Immature natural killer cell (primary cell): ENCODE results near the gene CFAP119. TPM values are rescaled to one million over a fixed set of nuclear protein-coding genes. Genes with fewer than 3 reads are reported as not detected.

ENCODE experiments used
- DNase-seq, 3 donors: peaks; one replicate each; pipeline ENCODE4 v3.0.0; 2022; ENCODE audit warnings: mixed read lengths in 1 of 3
- H3K27ac Mint-ChIP-seq, 6 donors: one replicate each; pipeline ENCODE4 v1.8.0; 2020; ENCODE audit warnings: mixed read lengths in 6 of 6, mild to moderate bottlenecking in 5 of 6, inconsistent platforms in 4 of 6, moderate library complexity in 3 of 6
- H3K27me3 Mint-ChIP-seq, 3 donors: one replicate each; pipeline ENCODE4 v1.8.0; 2020 to 2021; ENCODE audit warnings: low read depth in 3 of 3, mild to moderate bottlenecking in 3 of 3, mixed read lengths in 3 of 3, moderate library complexity in 3 of 3, inconsistent platforms in 1 of 3
- H3K36me3 Mint-ChIP-seq, 3 donors: one replicate each; pipeline ENCODE4 v1.8.0; 2020; ENCODE audit warnings: mixed read lengths in 3 of 3, inconsistent platforms in 2 of 3, mild to moderate bottlenecking in 2 of 3
- H3K4me1 Mint-ChIP-seq, 2 donors: one replicate each; pipeline ENCODE4 v1.8.0; 2020; ENCODE audit warnings: inconsistent platforms in 2 of 2, mild to moderate bottlenecking in 2 of 2, mixed read lengths in 2 of 2, moderate library complexity in 1 of 2
- H3K4me3 Mint-ChIP-seq, 5 donors: one replicate each; pipeline ENCODE4 v1.8.0; 2020; ENCODE audit warnings: mild to moderate bottlenecking in 5 of 5, mixed read lengths in 5 of 5, inconsistent platforms in 3 of 5, moderate library complexity in 3 of 5
- H3K9me3 Mint-ChIP-seq, 6 donors: one replicate each; pipeline ENCODE4 v1.8.0; 2020; ENCODE audit warnings: mild to moderate bottlenecking in 6 of 6, mixed read lengths in 6 of 6, inconsistent platforms in 4 of 6, moderate library complexity in 3 of 6
- polyA plus RNA-seq, 3 donors: library from polyadenylated mRNA; unstranded; fragments of 300-500 nt; fragmentation: Illumina TruSeq; gene quantifications; one replicate each; pipeline ENCODE4 v1.2.3, GENCODE V29; 2021

Gene CFAP119
- polyA plus RNA-seq, 3 donors from 2014 or later, result 0.76 to 1.0 TPM; not detected in 1

GRCh38 chr16:30764086-30764485, 2.2 kb upstream of the CFAP119 start:
- Mint-ChIP-seq H3K27ac (peak overlapping the region in 4 of 6 donors; percentile 8 to 91 (median 85)), H3K27me3 (peaks cover 5 to 17% (median 7%) of the 10 kb centered on the region in 3 donors), H3K4me1 (peaks cover 65 to 74% of the 10 kb centered on the region in 2 donors), H3K36me3 (peaks cover 24 to 38% (median 25%) of the 10 kb centered on the region in 3 donors), H3K4me3 (peak overlapping the region in 4 of 5 donors; percentile 36 to 96 (median 73)), H3K9me3 (no peaks in the 10 kb centered on the region)
- no peak for DNase-seq

- Mint-ChIP-seq H3K27me3 (peaks cover 7 to 15% (median 8%) of the 10 kb centered on the region in 3 donors), H3K4me3 (peak overlapping the region; percentile 89 to 96 (median 93)), H3K4me1 (peaks cover 58 to 64% of the 10 kb centered on the region in 2 donors), H3K9me3 (no peaks in the 10 kb centered on the region), H3K36me3 (peaks cover 18 to 31% (median 21%) of the 10 kb centered on the region in 3 donors), H3K27ac (peak overlapping the region; percentile 90 to 95 (median 92))
- DNase-seq, result no peak
Measured at GRCh38 chr16:30762991-30763725, 1.3 kb upstream of the CFAP119 start.

GRCh38 chr16:30761427-30761927, 385 bp downstream of the CFAP119 start:
- peak overlapping the region; percentile 89 to 96 (median 93) for H3K4me3 Mint-ChIP-seq
- peaks cover 41 to 48% of the 10 kb centered on the region in 2 donors for H3K4me1 Mint-ChIP-seq
- H3K27ac Mint-ChIP-seq, result peak overlapping the region; percentile 90 to 95 (median 92)
- H3K36me3 Mint-ChIP-seq, result peaks cover 8 to 19% (median 15%) of the 10 kb centered on the region in 3 donors
- DNase-seq, result peak; percentile 47 to 53 (median 51)
- H3K27me3 Mint-ChIP-seq, result peaks cover 7 to 8% (median 8%) of the 10 kb centered on the region in 3 donors
- no peaks in the 10 kb centered on the region for H3K9me3 Mint-ChIP-seq

GRCh38 chr16:30760577-30761426, 1.1 kb downstream of the CFAP119 start:
- DNase-seq, result no peak
- peak overlapping the region; percentile 89 to 96 (median 93) for H3K4me3 Mint-ChIP-seq
- peaks cover 34 to 42% of the 10 kb centered on the region in 2 donors for H3K4me1 Mint-ChIP-seq
- H3K36me3 Mint-ChIP-seq, result peaks cover 8 to 15% (median 14%) of the 10 kb centered on the region in 3 donors
- peak overlapping the region; percentile 89 to 95 (median 92) for H3K27ac Mint-ChIP-seq
- no peaks in the 10 kb centered on the region for H3K9me3 Mint-ChIP-seq
- peaks cover 7 to 8% (median 8%) of the 10 kb centered on the region in 3 donors for H3K27me3 Mint-ChIP-seq

- no peak for DNase-seq
- Mint-ChIP-seq H3K27ac (peak overlapping the region in 2 of 6 donors; percentile 68 to 94), H3K36me3 (peaks cover 3 to 8% (median 6%) of the 10 kb centered on the region in 3 donors), H3K4me3 (peak overlapping the region in 4 of 5 donors; percentile 36 to 92 (median 42)), H3K9me3 (no peaks in the 10 kb centered on the region), H3K4me1 (peaks cover 32 to 34% of the 10 kb centered on the region in 2 donors), H3K27me3 (peaks cover 7 to 8% (median 8%) of the 10 kb centered on the region in 3 donors)
Measured at GRCh38 chr16:30760001-30760559, 1.8 kb downstream of the CFAP119 start.

- H3K27ac Mint-ChIP-seq, result peak overlapping the region in 3 of 6 donors; percentile 36 to 68 (median 68)
- peaks cover 8 to 10% (median 9%) of the 10 kb centered on the region in 3 donors for H3K36me3 Mint-ChIP-seq
- peaks cover 32 to 33% of the 10 kb centered on the region in 2 donors for H3K4me1 Mint-ChIP-seq
- DNase-seq, result no peak
- H3K27me3 Mint-ChIP-seq, result peaks cover 5 to 8% (median 8%) of the 10 kb centered on the region in 3 donors
- H3K4me3 Mint-ChIP-seq, result peak overlapping the region in 3 of 5 donors; percentile 21 to 63 (median 43)
- no peaks in the 10 kb centered on the region for H3K9me3 Mint-ChIP-seq
Measured at GRCh38 chr16:30758988-30759491, 2.8 kb downstream of the CFAP119 start.

- Mint-ChIP-seq H3K4me3 (no peak overlapping the region), H3K27me3 (peaks cover 5 to 8% (median 7%) of the 10 kb centered on the region in 3 donors), H3K27ac (no peak overlapping the region), H3K4me1 (peaks cover 16 to 19% of the 10 kb centered on the region in 2 donors), H3K9me3 (no peaks in the 10 kb centered on the region), H3K36me3 (peaks cover 5 to 10% (median 10%) of the 10 kb centered on the region in 3 donors)
- no peak for DNase-seq
Measured at GRCh38 chr16:30757316-30757715, 4.5 kb downstream of the CFAP119 start.

GRCh38 chr16:30756781-30757100, 5.1 kb downstream of the CFAP119 start:
- Mint-ChIP-seq H3K27me3 (peaks cover under 1 to 3% (median 2%) of the 10 kb centered on the region in 3 donors), H3K4me1 (peaks cover 10 to 14% of the 10 kb centered on the region in 2 donors), H3K4me3 (no peak overlapping the region), H3K9me3 (no peaks in the 10 kb centered on the region), H3K36me3 (peaks cover 5 to 10% (median 10%) of the 10 kb centered on the region in 3 donors), H3K27ac (no peak overlapping the region)
- no peak for DNase-seq

GRCh38 chr16:30755955-30756780, 5.7 kb downstream of the CFAP119 start:
- H3K4me3 Mint-ChIP-seq, result peak overlapping the region in 1 of 5 donors; percentile 14

GRCh38 chr16:30753596-30753995, 8.3 kb downstream of the CFAP119 start:
- Mint-ChIP-seq H3K4me3 (no peak overlapping the region), H3K9me3 (no peaks in the 10 kb centered on the region), H3K36me3 (peaks cover 10 to 19% (median 15%) of the 10 kb centered on the region in 3 donors), H3K27ac (no peak overlapping the region), H3K4me1 (peaks cover 24 to 29% of the 10 kb centered on the region in 2 donors), H3K27me3 (peaks cover 6 to 13% (median 13%) of the 10 kb centered on the region in 3 donors)
- DNase-seq, result no peak

More at GRCh38 chr16:30755955-30756780, 5.7 kb downstream of the CFAP119 start:
- peaks cover 10 to 14% (median 10%) of the 10 kb centered on the region in 3 donors for H3K36me3 Mint-ChIP-seq
- peaks cover 2 to 3% (median 2%) of the 10 kb centered on the region in 3 donors for H3K27me3 Mint-ChIP-seq
- peak overlapping the region in 2 of 6 donors; percentile 22 to 57 for H3K27ac Mint-ChIP-seq
- no peak for DNase-seq
- peaks cover 13 to 16% of the 10 kb centered on the region in 2 donors for H3K4me1 Mint-ChIP-seq
- no peaks in the 10 kb centered on the region for H3K9me3 Mint-ChIP-seq

GRCh38 chr16:30750876-30751465, 10.9 kb downstream of the CFAP119 start:
- Mint-ChIP-seq H3K4me1 (peaks cover 34 to 44% of the 10 kb centered on the region in 2 donors), H3K27me3 (peaks cover 11 to 22% (median 18%) of the 10 kb centered on the region in 3 donors), H3K9me3 (no peaks in the 10 kb centered on the region), H3K27ac (peak overlapping the region in 1 of 6 donors; percentile 46), H3K36me3 (peaks cover 10 to 19% (median 15%) of the 10 kb centered on the region in 3 donors), H3K4me3 (peak overlapping the region in 4 of 5 donors; percentile 33 to 90 (median 52))
- no peak for DNase-seq

GRCh38 chr16:30750201-30750600, 11.7 kb downstream of the CFAP119 start:
- DNase-seq, result no peak
- Mint-ChIP-seq H3K4me3 (peak overlapping the region in 3 of 5 donors; percentile 72 to 93 (median 90)), H3K4me1 (peaks cover 34 to 44% of the 10 kb centered on the region in 2 donors), H3K9me3 (no peaks in the 10 kb centered on the region), H3K27ac (peak overlapping the region in 3 of 6 donors; percentile 18 to 62 (median 59)), H3K36me3 (peaks cover 10 to 19% (median 16%) of the 10 kb centered on the region in 3 donors), H3K27me3 (peaks cover 11 to 22% (median 18%) of the 10 kb centered on the region in 3 donors)
